GM12878 (cell line): Measurements from ENCODE around the gene DOCK1. TPM values are rescaled to one million over a fixed set of nuclear protein-coding genes. Genes with fewer than 3 reads are reported as not detected.

Source experiments
- ATAC-seq: fragments of 200-7000 bp; cut with Tn5 transposase; 3 replicates; pipeline ENCODE4 v1.9.1; 2020; ENCODE audit warnings: mild to moderate bottlenecking, moderate library complexity
- BruUV-seq: library from RNA; stranded (reverse); fragments of 400-500 nt; replicated peaks from 2 replicates; lab custom pipeline; 2021; lab: Mats Ljungman, UMichigan
- CTCF ChIA-PET: fragments of 300-600 bp; sonication (Branson Sonifier 250); formaldehyde crosslinking; extraction: SDS; loops from one replicate; lab custom pipeline; 2021; ENCODE audit warnings: inconsistent platforms; lab: Yijun Ruan, JAX
- POLR2A ChIA-PET: fragments of 350-600 bp; formaldehyde crosslinking; extraction: SDS; loops from one replicate; lab custom pipeline; 2021; ENCODE audit warnings: inconsistent platforms; lab: Charles Lee
- RAD21 ChIA-PET: fragments of 300-600 bp; sonication (Branson Sonifier 250); formaldehyde crosslinking; loops from one replicate; lab custom pipeline; 2023; ENCODE audit warnings: antibody characterized with exemption; ENCODE audit not compliant: unreplicated experiment; lab: Charles Lee
- SMC1A ChIA-PET: fragments of 300-600 bp; sonication (Branson Sonifier 250); formaldehyde crosslinking; loops from one replicate; lab custom pipeline; 2023; ENCODE audit not compliant: unreplicated experiment, uncharacterized antibody; lab: Charles Lee
- DNase-seq: peaks from one replicate; pipeline ENCODE4 v3.0.0-alpha.2; 2011; ENCODE audit warnings: low read depth, low spot score
- FAIRE-seq: peaks from 3 replicates; lab custom pipeline; 2011; peaks lifted over from hg19 to GRCh38; lab: Jason Lieb, UNC
- H2AFZ ChIP-seq: 2 replicates; pipeline ENCODE4 v1.6.0; 2011; ENCODE audit warnings: low read depth, low read length, control low read depth; ENCODE audit not compliant: control insufficient read depth
- H3K27ac ChIP-seq: 2 replicates; pipeline ENCODE4 v1.5.1; 2011; ENCODE audit warnings: control low read depth; ENCODE audit not compliant: control insufficient read depth, insufficient read depth
- H3K27me3 ChIP-seq, 2 experiments: replicated peaks in 1 of 2; 2 replicates each; pipeline versions ENCODE4 v1.6.0 to v1.6.1; 2011; ENCODE audit warnings: low read length in 1 of 2; ENCODE audit not compliant: control insufficient read depth in 2 of 2, insufficient read depth in 2 of 2
- H3K36me3 ChIP-seq, 2 experiments: 2 replicates each; pipeline ENCODE4 v1.5.1; 2011; ENCODE audit warnings: low read length in 1 of 2; ENCODE audit not compliant: control insufficient read depth in 2 of 2, insufficient read depth in 2 of 2
- H3K4me1 ChIP-seq: 2 replicates; pipeline ENCODE4 v1.6.1; 2011; ENCODE audit warnings: mild to moderate bottlenecking, low read length, moderate library complexity, mixed read lengths; ENCODE audit not compliant: control insufficient read depth, insufficient read depth
- H3K4me2 ChIP-seq: 2 replicates; pipeline ENCODE4 v1.6.0; 2011; ENCODE audit warnings: control low read depth; ENCODE audit not compliant: control insufficient read depth, insufficient read depth
- H3K4me3 ChIP-seq: fragments of 200-600 bp; sonication (generic); 2 replicates; pipeline ENCODE4 v1.5.1; 2016
- H3K79me2 ChIP-seq: 2 replicates; pipeline ENCODE4 v1.6.0; 2011; ENCODE audit warnings: low read length; ENCODE audit not compliant: control insufficient read depth, insufficient read depth
- H3K9ac ChIP-seq: 2 replicates; pipeline ENCODE4 v1.8.0; 2011; ENCODE audit warnings: low read length, control low read depth, mixed read lengths; ENCODE audit not compliant: control insufficient read depth, insufficient read depth
- H3K9me3 ChIP-seq: replicated peaks from 3 replicates; pipeline ENCODE4 v1.5.1; 2011; ENCODE audit warnings: mild to moderate bottlenecking, low read length; ENCODE audit not compliant: control insufficient read depth, insufficient read depth
- H4K20me1 ChIP-seq: 2 replicates; pipeline ENCODE4 v1.6.0; 2011; ENCODE audit not compliant: control insufficient read depth, insufficient read depth
- BMI1 ChIP-seq: fragments of 450-650 bp; IDR thresholded peaks from 2 replicates; pipeline ENCODE4 v1.6.1; 2016; ENCODE audit warnings: mild to moderate bottlenecking, moderate library complexity, borderline replicate concordance
- EGR1 ChIP-seq, 2 experiments: IDR thresholded peaks; 1 replicate in 1 of 2; 2 replicates in 1 of 2; pipeline ENCODE4 v1.6.1; 2011 to 2012; ENCODE audit warnings: low read depth in 2 of 2, low read length in 2 of 2, borderline replicate concordance in 1 of 2, mild to moderate bottlenecking in 1 of 2, moderate library complexity in 1 of 2
- EZH2 ChIP-seq: IDR thresholded peaks from 2 replicates; pipeline ENCODE4 v1.6.1; 2012; ENCODE audit warnings: low read depth, mild to moderate bottlenecking, control low read depth, inconsistent platforms, low read length, borderline replicate concordance; ENCODE audit not compliant: control insufficient read depth
- LARP7 ChIP-seq: fragments of 450-650 bp; IDR thresholded peaks from 2 replicates; pipeline ENCODE4 v1.6.1; 2017; ENCODE audit warnings: mild to moderate bottlenecking
- MEF2B ChIP-seq: fragments of 450-650 bp; IDR thresholded peaks from 2 replicates; pipeline ENCODE4 v1.6.1; 2018; ENCODE audit warnings: mild to moderate bottlenecking, moderate library complexity; ENCODE audit not compliant: partially characterized antibody, poor library complexity, severe bottlenecking
- MTA2 ChIP-seq: fragments of 450-650 bp; IDR thresholded peaks from 2 replicates; pipeline ENCODE4 v1.6.1; 2016; ENCODE audit warnings: low read depth, mild to moderate bottlenecking, moderate library complexity
- MTA3 ChIP-seq: IDR thresholded peaks from 2 replicates; pipeline ENCODE4 v1.6.1; 2012; ENCODE audit warnings: low read length, inconsistent platforms, borderline replicate concordance
- POLR2AphosphoS5 ChIP-seq: IDR thresholded peaks from 2 replicates; pipeline ENCODE4 v1.6.1; 2011; ENCODE audit warnings: mild to moderate bottlenecking, low read length, inconsistent platforms
- RAD21 ChIP-seq: IDR thresholded peaks from 2 replicates; pipeline ENCODE4 v1.6.1; 2011; ENCODE audit warnings: mild to moderate bottlenecking, low read depth, low read length, moderate library complexity; ENCODE audit not compliant: insufficient read depth
- STAT1 ChIP-seq: fragments of 450-650 bp; conservative IDR thresholded peaks from 2 replicates; pipeline ENCODE4 v1.6.1; 2014; ENCODE audit warnings: antibody characterized with exemption, mild to moderate bottlenecking
- STAT3 ChIP-seq: IDR thresholded peaks from 2 replicates; pipeline ENCODE4 v1.6.1; 2011; ENCODE audit warnings: low read depth, low read length, improper control_type of control experiment
- WRNIP1 ChIP-seq: IDR thresholded peaks from 2 replicates; pipeline ENCODE4 v1.6.1; 2011; ENCODE audit warnings: low read depth, low read length, improper control_type of control experiment, borderline replicate concordance
- ZNF217 ChIP-seq: fragments of 450-650 bp; IDR thresholded peaks from 2 replicates; pipeline ENCODE4 v1.6.1; 2017; ENCODE audit warnings: antibody characterized with exemption, mild to moderate bottlenecking
- WGBS: methylation state at CpG from one replicate; pipeline ENCODE4 v1.1.6; 2016; ENCODE audit warnings: low lambda C conversion rate; ENCODE audit not compliant: insufficient replicate concordance, insufficient coverage; ENCODE audit errors: missing lambda C conversion rate; 5-methylcytosine and 5-hydroxymethylcytosine counted together
- in situ Hi-C: fragments of 300-500 bp; cut with MboI; formaldehyde crosslinking; loops from 9 replicates; pipeline ENCODE4 v1.14.3; 2018; ENCODE audit warnings: mixed read lengths
- intact Hi-C: fragments of 100-400 bp; cut with micrococcal nuclease; formaldehyde crosslinking; loops from one replicate; pipeline ENCODE4 v1.14.2; 2022; ENCODE audit not compliant: unreplicated experiment
- polyA plus RNA-seq, 11 experiments: library from polyadenylated mRNA; depleted of rRNA in 4 of 11; unstranded in 6 of 11; stranded (reverse) in 5 of 11; fragments of >200 nt; fragmentation: Nextera tagmentation in 4 of 11; fragmentation: Illumina TruSeq in 1 of 11; extraction: Ambion mirVana in 4 of 11; extraction: Trizol in 1 of 11; gene quantifications; 1 replicate in 1 of 11; 2 replicates in 10 of 11; pipeline versions ENCODE4 v1.2.1 to v1.2.3, GENCODE V29; 2011 to 2016; ENCODE audit warnings: inconsistent platforms in 2 of 11, missing spikeins in 2 of 11, low read depth in 1 of 11
- total RNA-seq, 4 experiments: library from RNA; depleted of rRNA in 3 of 4; stranded (reverse); fragments of >200 nt in 3 of 4; fragmentation: Illumina TruSeq in 1 of 4; extraction: Trizol in 1 of 4; gene quantifications; 2 replicates each; pipeline versions ENCODE4 v1.2.1 to v1.2.3, GENCODE V29; 2013 to 2021
- TF ChIP-seq, protein P1 (sequence below): fragments of 150-350 bp; IDR thresholded peaks from 2 replicates; pipeline ENCODE4 v1.6.1; 2014; ENCODE audit warnings: mild to moderate bottlenecking, low read depth, low read length
- TF ChIP-seq, protein P2 (sequence below): fragments of 450-650 bp; IDR thresholded peaks from 2 replicates; pipeline ENCODE4 v1.6.1; 2017; ENCODE audit warnings: low read depth, mild to moderate bottlenecking, moderate library complexity
- TF ChIP-seq, protein P3 (sequence below): IDR thresholded peaks from 2 replicates; pipeline ENCODE4 v1.6.1; 2012; ENCODE audit warnings: low read length, inconsistent platforms
- TF ChIP-seq, protein P4 (sequence below): IDR thresholded peaks from 2 replicates; pipeline ENCODE4 v1.6.1; 2011; ENCODE audit warnings: borderline replicate concordance, low read depth, mild to moderate bottlenecking, moderate library complexity, low read length; ENCODE audit not compliant: insufficient read depth, poor library complexity, severe bottlenecking

Gene DOCK1
- total and polyA plus RNA-seq, 10 of the 15 experiments (the other 5 are each of a cell fraction or from before 2014, with no cell fraction given) = 0.05 to 0.18 TPM; not detected in 8

DNA sequence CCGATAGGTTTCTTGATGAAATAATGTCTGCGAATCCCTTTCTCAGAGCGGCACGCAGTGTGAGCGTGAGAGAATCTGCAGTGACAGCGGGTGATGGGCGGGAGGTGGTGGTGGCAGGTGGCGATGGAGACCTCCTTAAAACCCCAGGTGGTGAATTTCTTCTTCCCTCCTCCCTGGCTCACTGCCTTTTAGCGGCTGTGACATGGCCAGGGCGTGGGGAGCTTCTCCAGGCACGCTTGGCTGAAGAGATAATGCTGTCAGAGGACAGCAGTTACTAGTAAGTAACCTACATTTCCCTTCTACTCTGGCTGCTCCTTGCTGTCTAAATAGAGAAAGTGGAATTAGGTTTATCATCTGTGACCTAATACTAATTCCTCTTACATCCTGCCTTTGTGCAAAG is 432.6 kb downstream of the DOCK1 start:
- ChIA-PET CTCF (no interaction called here), SMC1A (interaction anchor here (0.8 kb wide), 1 partner anchor 12 kb away, joined by 3 read pairs; no protein-coding TSS in a partner anchor), POLR2A (no interaction called here), RAD21 (no interaction called here)
- Histone ChIP-seq H3K4me2 (no peak overlapping the region), H3K9ac (no peak overlapping the region), H3K4me1 (no peaks in the 10 kb centered on the region), H4K20me1 (no peaks in the 10 kb centered on the region), H3K36me3 (no peaks in the 10 kb centered on the region), H3K9me3 (no peaks in the 10 kb centered on the region), H3K27me3 (no peaks in the 10 kb centered on the region), H3K79me2 (no peaks in the 10 kb centered on the region), H3K4me3 (no peak overlapping the region), H3K27ac (no peak overlapping the region), H2AFZ (no peak overlapping the region)
- BruUV-seq = no TSS peak
- FAIRE-seq = no peak
- TF ChIP-seq EGR1 (IDR thresholded peaks at IDR 0.05; ENCODE audit: borderline replicate concordance in 1 of 2, low read depth in 2 of 2, low read length in 2 of 2) (no peak), ZNF217 (no peak), MTA2 (no peak), MEF2B (no peak), EZH2 (no peak), RAD21 (no peak), MTA3 (no peak), POLR2AphosphoS5 (no peak), BMI1 (no peak), STAT3 (no peak), WRNIP1 (no peak), STAT1 (no peak), LARP7 (no peak)
- TF ChIP-seq, protein P1, sequence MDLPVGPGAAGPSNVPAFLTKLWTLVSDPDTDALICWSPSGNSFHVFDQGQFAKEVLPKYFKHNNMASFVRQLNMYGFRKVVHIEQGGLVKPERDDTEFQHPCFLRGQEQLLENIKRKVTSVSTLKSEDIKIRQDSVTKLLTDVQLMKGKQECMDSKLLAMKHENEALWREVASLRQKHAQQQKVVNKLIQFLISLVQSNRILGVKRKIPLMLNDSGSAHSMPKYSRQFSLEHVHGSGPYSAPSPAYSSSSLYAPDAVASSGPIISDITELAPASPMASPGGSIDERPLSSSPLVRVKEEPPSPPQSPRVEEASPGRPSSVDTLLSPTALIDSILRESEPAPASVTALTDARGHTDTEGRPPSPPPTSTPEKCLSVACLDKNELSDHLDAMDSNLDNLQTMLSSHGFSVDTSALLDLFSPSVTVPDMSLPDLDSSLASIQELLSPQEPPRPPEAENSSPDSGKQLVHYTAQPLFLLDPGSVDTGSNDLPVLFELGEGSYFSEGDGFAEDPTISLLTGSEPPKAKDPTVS = no peak
- TF ChIP-seq, protein P2, sequence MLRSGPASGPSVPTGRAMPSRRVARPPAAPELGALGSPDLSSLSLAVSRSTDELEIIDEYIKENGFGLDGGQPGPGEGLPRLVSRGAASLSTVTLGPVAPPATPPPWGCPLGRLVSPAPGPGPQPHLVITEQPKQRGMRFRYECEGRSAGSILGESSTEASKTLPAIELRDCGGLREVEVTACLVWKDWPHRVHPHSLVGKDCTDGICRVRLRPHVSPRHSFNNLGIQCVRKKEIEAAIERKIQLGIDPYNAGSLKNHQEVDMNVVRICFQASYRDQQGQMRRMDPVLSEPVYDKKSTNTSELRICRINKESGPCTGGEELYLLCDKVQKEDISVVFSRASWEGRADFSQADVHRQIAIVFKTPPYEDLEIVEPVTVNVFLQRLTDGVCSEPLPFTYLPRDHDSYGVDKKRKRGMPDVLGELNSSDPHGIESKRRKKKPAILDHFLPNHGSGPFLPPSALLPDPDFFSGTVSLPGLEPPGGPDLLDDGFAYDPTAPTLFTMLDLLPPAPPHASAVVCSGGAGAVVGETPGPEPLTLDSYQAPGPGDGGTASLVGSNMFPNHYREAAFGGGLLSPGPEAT = no peak
- TF ChIP-seq, protein P3, sequence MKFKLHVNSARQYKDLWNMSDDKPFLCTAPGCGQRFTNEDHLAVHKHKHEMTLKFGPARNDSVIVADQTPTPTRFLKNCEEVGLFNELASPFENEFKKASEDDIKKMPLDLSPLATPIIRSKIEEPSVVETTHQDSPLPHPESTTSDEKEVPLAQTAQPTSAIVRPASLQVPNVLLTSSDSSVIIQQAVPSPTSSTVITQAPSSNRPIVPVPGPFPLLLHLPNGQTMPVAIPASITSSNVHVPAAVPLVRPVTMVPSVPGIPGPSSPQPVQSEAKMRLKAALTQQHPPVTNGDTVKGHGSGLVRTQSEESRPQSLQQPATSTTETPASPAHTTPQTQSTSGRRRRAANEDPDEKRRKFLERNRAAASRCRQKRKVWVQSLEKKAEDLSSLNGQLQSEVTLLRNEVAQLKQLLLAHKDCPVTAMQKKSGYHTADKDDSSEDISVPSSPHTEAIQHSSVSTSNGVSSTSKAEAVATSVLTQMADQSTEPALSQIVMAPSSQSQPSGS = no peak
- TF ChIP-seq, protein P4, sequence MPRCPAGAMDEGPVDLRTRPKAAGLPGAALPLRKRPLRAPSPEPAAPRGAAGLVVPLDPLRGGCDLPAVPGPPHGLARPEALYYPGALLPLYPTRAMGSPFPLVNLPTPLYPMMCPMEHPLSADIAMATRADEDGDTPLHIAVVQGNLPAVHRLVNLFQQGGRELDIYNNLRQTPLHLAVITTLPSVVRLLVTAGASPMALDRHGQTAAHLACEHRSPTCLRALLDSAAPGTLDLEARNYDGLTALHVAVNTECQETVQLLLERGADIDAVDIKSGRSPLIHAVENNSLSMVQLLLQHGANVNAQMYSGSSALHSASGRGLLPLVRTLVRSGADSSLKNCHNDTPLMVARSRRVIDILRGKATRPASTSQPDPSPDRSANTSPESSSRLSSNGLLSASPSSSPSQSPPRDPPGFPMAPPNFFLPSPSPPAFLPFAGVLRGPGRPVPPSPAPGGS = no peak
- WGBS = 44% methylated on average over 11 of the region's 11 CpGs
- in situ Hi-C loops = no loop called here
- intact Hi-C loops = no loop called here
- no peak for ATAC-seq
- DNase-seq = no peak
